Measurements from ENCODE around the gene DOCK9.

GRCh38 chr13:98792321-98792720 is 185.5 kb downstream of the DOCK9 start:
- TF ChIP-seq, protein P1, sequence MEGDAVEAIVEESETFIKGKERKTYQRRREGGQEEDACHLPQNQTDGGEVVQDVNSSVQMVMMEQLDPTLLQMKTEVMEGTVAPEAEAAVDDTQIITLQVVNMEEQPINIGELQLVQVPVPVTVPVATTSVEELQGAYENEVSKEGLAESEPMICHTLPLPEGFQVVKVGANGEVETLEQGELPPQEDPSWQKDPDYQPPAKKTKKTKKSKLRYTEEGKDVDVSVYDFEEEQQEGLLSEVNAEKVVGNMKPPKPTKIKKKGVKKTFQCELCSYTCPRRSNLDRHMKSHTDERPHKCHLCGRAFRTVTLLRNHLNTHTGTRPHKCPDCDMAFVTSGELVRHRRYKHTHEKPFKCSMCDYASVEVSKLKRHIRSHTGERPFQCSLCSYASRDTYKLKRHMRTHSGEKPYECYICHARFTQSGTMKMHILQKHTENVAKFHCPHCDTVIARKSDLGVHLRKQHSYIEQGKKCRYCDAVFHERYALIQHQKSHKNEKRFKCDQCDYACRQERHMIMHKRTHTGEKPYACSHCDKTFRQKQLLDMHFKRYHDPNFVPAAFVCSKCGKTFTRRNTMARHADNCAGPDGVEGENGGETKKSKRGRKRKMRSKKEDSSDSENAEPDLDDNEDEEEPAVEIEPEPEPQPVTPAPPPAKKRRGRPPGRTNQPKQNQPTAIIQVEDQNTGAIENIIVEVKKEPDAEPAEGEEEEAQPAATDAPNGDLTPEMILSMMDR (IDR thresholded peaks at IDR 0.05): no peak
- no peak for TF ChIP-seq POLR2A (IDR thresholded peaks at IDR 0.05)
- no peak for TF ChIP-seq EP300 (IDR thresholded peaks at IDR 0.05)
- no peak for TF ChIP-seq POLR2AphosphoS5 (IDR thresholded peaks at IDR 0.05)

Measured in upper lobe of left lung (tissue), 4 donors.